ENCODE results near the gene SCARB2.

The SCARB2 gene

GRCh38 chr4:76200771-76201231 is 12.8 kb downstream of the SCARB2 start:
- Mint-ChIP-seq H3K4me3 (no peak overlapping the region), H3K4me1 (peaks cover 32% of the 10 kb centered on the region), H3K27me3 (no peaks in the 10 kb centered on the region)

GRCh38 chr4:76199664-76200211 is 13.9 kb downstream of the SCARB2 start:
- no peaks in the 10 kb centered on the region for H3K27me3 Mint-ChIP-seq
- DNase-seq, result no peak
- no peak overlapping the region for H3K4me3 Mint-ChIP-seq
- H3K27ac Mint-ChIP-seq, result no peak overlapping the region
- H3K9me3 Mint-ChIP-seq, result no peaks in the 10 kb centered on the region
- peaks cover 32% of the 10 kb centered on the region for H3K4me1 Mint-ChIP-seq
- CTCF ChIA-PET, result interaction anchor here (1.3 to 3.1 kb wide), 3 partner anchors 10 to 204 kb away, joined by 3 to 11 read pairs (median 3); no protein-coding TSS in a partner anchor
- H3K36me3 Mint-ChIP-seq, result peaks cover 5% of the 10 kb centered on the region

More at GRCh38 chr4:76200771-76201231, 12.8 kb downstream of the SCARB2 start:
- Mint-ChIP-seq H3K9me3 (no peaks in the 10 kb centered on the region), H3K36me3 (peaks cover 3% of the 10 kb centered on the region), H3K27ac (no peak overlapping the region)
- no peak for DNase-seq
- CTCF ChIA-PET, result interaction anchor here (1.5 kb wide), 1 partner anchor 205 kb away, joined by 3 read pairs; no protein-coding TSS in a partner anchor

GRCh38 chr4:76198411-76199237 is 15.0 kb downstream of the SCARB2 start:
- CTCF ChIA-PET, result interaction anchor here (1.1 to 3.1 kb wide), 3 partner anchors 9 to 179 kb away, joined by 3 to 11 read pairs (median 4); no protein-coding TSS in a partner anchor
- H3K4me1 Mint-ChIP-seq, result peaks cover 32% of the 10 kb centered on the region
- H3K27ac Mint-ChIP-seq, result no peak overlapping the region
- DNase-seq, result peak; percentile 25
- no peak overlapping the region for H3K4me3 Mint-ChIP-seq
- no peaks in the 10 kb centered on the region for H3K9me3 Mint-ChIP-seq
- H3K27me3 Mint-ChIP-seq, result no peaks in the 10 kb centered on the region
- peaks cover 16% of the 10 kb centered on the region for H3K36me3 Mint-ChIP-seq

GRCh38 chr4:76197971-76198410 is 15.6 kb downstream of the SCARB2 start:
- CTCF ChIA-PET, result interaction anchor here (1.1 to 3.1 kb wide), 3 partner anchors 10 to 180 kb away, joined by 3 to 11 read pairs (median 4); no protein-coding TSS in a partner anchor

GRCh38 chr4:76197031-76197743 is 16.4 kb downstream of the SCARB2 start:
- H3K27me3 Mint-ChIP-seq, result no peaks in the 10 kb centered on the region
- DNase-seq, result no peak
- H3K27ac Mint-ChIP-seq, result no peak overlapping the region
- H3K4me3 Mint-ChIP-seq, result no peak overlapping the region
- H3K4me1 Mint-ChIP-seq, result peaks cover 32% of the 10 kb centered on the region
- H3K36me3 Mint-ChIP-seq, result peaks cover 29% of the 10 kb centered on the region
- peaks cover 3% of the 10 kb centered on the region for H3K9me3 Mint-ChIP-seq
- CTCF ChIA-PET, result interaction anchor here (3.1 kb wide), 1 partner anchor 17 kb away, joined by 11 read pairs; no protein-coding TSS in a partner anchor

More at GRCh38 chr4:76197971-76198410, 15.6 kb downstream of the SCARB2 start:
- no peak overlapping the region for H3K4me3 Mint-ChIP-seq
- peak overlapping the region; percentile 50 for H3K27ac Mint-ChIP-seq
- peaks cover 32% of the 10 kb centered on the region for H3K4me1 Mint-ChIP-seq
- peaks cover 21% of the 10 kb centered on the region for H3K36me3 Mint-ChIP-seq
- H3K9me3 Mint-ChIP-seq, result no peaks in the 10 kb centered on the region
- no peak for DNase-seq
- no peaks in the 10 kb centered on the region for H3K27me3 Mint-ChIP-seq

- CTCF ChIA-PET, result no interaction called here
- H3K36me3 Mint-ChIP-seq, result peaks cover 34% of the 10 kb centered on the region
- no peak overlapping the region for H3K27ac Mint-ChIP-seq
- H3K4me1 Mint-ChIP-seq, result peaks cover 32% of the 10 kb centered on the region
- H3K27me3 Mint-ChIP-seq, result no peaks in the 10 kb centered on the region
- DNase-seq, result no peak
- peaks cover 7% of the 10 kb centered on the region for H3K9me3 Mint-ChIP-seq
- no peak overlapping the region for H3K4me3 Mint-ChIP-seq
These were observed 17.2 kb downstream of the SCARB2 start for GRCh38 chr4:76196376-76196775.

GRCh38 chr4:76195326-76195725 is 18.3 kb downstream of the SCARB2 start:
- H3K36me3 Mint-ChIP-seq, result peaks cover 38% of the 10 kb centered on the region
- no peak overlapping the region for H3K27ac Mint-ChIP-seq
- peaks cover 8% of the 10 kb centered on the region for H3K9me3 Mint-ChIP-seq
- CTCF ChIA-PET, result no interaction called here
- H3K4me3 Mint-ChIP-seq, result no peak overlapping the region
- H3K4me1 Mint-ChIP-seq, result peaks cover 28% of the 10 kb centered on the region
- no peak for DNase-seq
- no peaks in the 10 kb centered on the region for H3K27me3 Mint-ChIP-seq

GRCh38 chr4:76194325-76194724 is 19.3 kb downstream of the SCARB2 start:
- Mint-ChIP-seq H3K36me3 (peaks cover 38% of the 10 kb centered on the region), H3K27ac (no peak overlapping the region), H3K27me3 (no peaks in the 10 kb centered on the region), H3K9me3 (peaks cover 8% of the 10 kb centered on the region), H3K4me1 (peaks cover 20% of the 10 kb centered on the region), H3K4me3 (no peak overlapping the region)
- CTCF ChIA-PET, result interaction anchor here (1.4 kb wide), 1 partner anchor 15 kb away, joined by 3 read pairs; no protein-coding TSS in a partner anchor
- no peak for DNase-seq

- CTCF ChIA-PET, result no interaction called here
- Mint-ChIP-seq H3K4me1 (peaks cover 3% of the 10 kb centered on the region), H3K36me3 (peaks cover 38% of the 10 kb centered on the region), H3K27me3 (no peaks in the 10 kb centered on the region), H3K9me3 (peaks cover 8% of the 10 kb centered on the region), H3K4me3 (no peak overlapping the region), H3K27ac (no peak overlapping the region)
- no peak for DNase-seq
These were observed 21.4 kb downstream of the SCARB2 start for GRCh38 chr4:76192236-76192635.

GRCh38 chr4:76188557-76188956 is 25.1 kb downstream of the SCARB2 start:
- no peaks in the 10 kb centered on the region for H3K4me1 Mint-ChIP-seq
- peaks cover 8% of the 10 kb centered on the region for H3K9me3 Mint-ChIP-seq
- peaks cover 22% of the 10 kb centered on the region for H3K36me3 Mint-ChIP-seq
- H3K4me3 Mint-ChIP-seq, result no peak overlapping the region
- H3K27me3 Mint-ChIP-seq, result no peaks in the 10 kb centered on the region
- CTCF ChIA-PET, result interaction anchor here (0.7 to 1.5 kb wide), 2 partner anchors 9 to 190 kb away, joined by 3 to 7 read pairs; no protein-coding TSS in a partner anchor
- DNase-seq, result no peak
- H3K27ac Mint-ChIP-seq, result no peak overlapping the region

- CTCF ChIA-PET, result interaction anchor here (0.7 to 1.5 kb wide), 2 partner anchors 8 to 190 kb away, joined by 3 to 7 read pairs; no protein-coding TSS in a partner anchor
- H3K27ac Mint-ChIP-seq, result no peak overlapping the region
- H3K4me1 Mint-ChIP-seq, result no peaks in the 10 kb centered on the region
- no peak for DNase-seq
- no peaks in the 10 kb centered on the region for H3K27me3 Mint-ChIP-seq
- H3K4me3 Mint-ChIP-seq, result no peak overlapping the region
- H3K36me3 Mint-ChIP-seq, result peaks cover 19% of the 10 kb centered on the region
- peaks cover 8% of the 10 kb centered on the region for H3K9me3 Mint-ChIP-seq
These were observed 25.5 kb downstream of the SCARB2 start for GRCh38 chr4:76188149-76188548.

- Mint-ChIP-seq H3K27me3 (no peaks in the 10 kb centered on the region), H3K4me3 (no peak overlapping the region), H3K27ac (no peak overlapping the region), H3K9me3 (peaks cover 5% of the 10 kb centered on the region), H3K36me3 (peaks cover 9% of the 10 kb centered on the region), H3K4me1 (no peaks in the 10 kb centered on the region)
- no peak for DNase-seq
- CTCF ChIA-PET, result interaction anchor here (1.1 kb wide), 1 partner anchor 191 kb away, joined by 3 read pairs; no protein-coding TSS in a partner anchor
These were observed 26.5 kb downstream of the SCARB2 start for GRCh38 chr4:76187152-76187551.

GRCh38 chr4:76182463-76182862 is 31.2 kb downstream of the SCARB2 start:
- no peaks in the 10 kb centered on the region for H3K36me3 Mint-ChIP-seq
- H3K4me1 Mint-ChIP-seq, result no peaks in the 10 kb centered on the region
- CTCF ChIA-PET, result interaction anchor here (8.7 kb wide), 1 partner anchor 192 kb away, joined by 205 read pairs; no protein-coding TSS in a partner anchor
- no peak overlapping the region for H3K27ac Mint-ChIP-seq
- no peaks in the 10 kb centered on the region for H3K27me3 Mint-ChIP-seq
- no peak for DNase-seq
- no peak overlapping the region for H3K4me3 Mint-ChIP-seq
- H3K9me3 Mint-ChIP-seq, result no peaks in the 10 kb centered on the region
